Right lobe of liver (tissue), 4 donors: Measurements from ENCODE around the gene CDH15.

Source experiments
- CTCF ChIP-seq, 4 donors: fragments of 200-600 bp in 3 of 4; fragments of 450-650 bp in 1 of 4; IDR thresholded peaks; one replicate each; pipeline versions ENCODE4 v1.5.1 to v1.8.0; 2016 to 2022; ENCODE audit warnings: antibody characterized with exemption in 4 of 4, mild to moderate bottlenecking in 2 of 4
- POLR2A ChIP-seq: fragments of 450-650 bp; IDR thresholded peaks from one replicate; pipeline ENCODE4 v1.6.1; 2017; ENCODE audit warnings: antibody characterized with exemption, mild to moderate bottlenecking
- donor health status: DM: no; HTN: no; CAD: no.
- donor health status: DM: no; HTN: no; CAD: no.
- donor health status: DM: no; HTN: yes; CAD: no.

- no peak for TF ChIP-seq CTCF (IDR thresholded peaks at IDR 0.05)
- no peak for TF ChIP-seq POLR2A
Measured at GRCh38 chr16:89129378-89129777, 42.2 kb upstream of the CDH15 start.
